NCI-H2081 treated with DMSO at 0.1 percent for 48 hours (cell line): ENCODE measurements around the gene SLC35F2.
"Not testable (repeated sequence)": the region's sequence is repeated elsewhere in the genome, so short reads cannot be mapped to it uniquely, and the experiment has no call there.

ENCODE experiments used
- DNase-seq: peaks from one replicate; lab custom pipeline; 2025; lab: John Stamatoyannopoulos, UW

Gene SLC35F2, protein sequence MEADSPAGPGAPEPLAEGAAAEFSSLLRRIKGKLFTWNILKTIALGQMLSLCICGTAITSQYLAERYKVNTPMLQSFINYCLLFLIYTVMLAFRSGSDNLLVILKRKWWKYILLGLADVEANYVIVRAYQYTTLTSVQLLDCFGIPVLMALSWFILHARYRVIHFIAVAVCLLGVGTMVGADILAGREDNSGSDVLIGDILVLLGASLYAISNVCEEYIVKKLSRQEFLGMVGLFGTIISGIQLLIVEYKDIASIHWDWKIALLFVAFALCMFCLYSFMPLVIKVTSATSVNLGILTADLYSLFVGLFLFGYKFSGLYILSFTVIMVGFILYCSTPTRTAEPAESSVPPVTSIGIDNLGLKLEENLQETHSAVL

DNA sequence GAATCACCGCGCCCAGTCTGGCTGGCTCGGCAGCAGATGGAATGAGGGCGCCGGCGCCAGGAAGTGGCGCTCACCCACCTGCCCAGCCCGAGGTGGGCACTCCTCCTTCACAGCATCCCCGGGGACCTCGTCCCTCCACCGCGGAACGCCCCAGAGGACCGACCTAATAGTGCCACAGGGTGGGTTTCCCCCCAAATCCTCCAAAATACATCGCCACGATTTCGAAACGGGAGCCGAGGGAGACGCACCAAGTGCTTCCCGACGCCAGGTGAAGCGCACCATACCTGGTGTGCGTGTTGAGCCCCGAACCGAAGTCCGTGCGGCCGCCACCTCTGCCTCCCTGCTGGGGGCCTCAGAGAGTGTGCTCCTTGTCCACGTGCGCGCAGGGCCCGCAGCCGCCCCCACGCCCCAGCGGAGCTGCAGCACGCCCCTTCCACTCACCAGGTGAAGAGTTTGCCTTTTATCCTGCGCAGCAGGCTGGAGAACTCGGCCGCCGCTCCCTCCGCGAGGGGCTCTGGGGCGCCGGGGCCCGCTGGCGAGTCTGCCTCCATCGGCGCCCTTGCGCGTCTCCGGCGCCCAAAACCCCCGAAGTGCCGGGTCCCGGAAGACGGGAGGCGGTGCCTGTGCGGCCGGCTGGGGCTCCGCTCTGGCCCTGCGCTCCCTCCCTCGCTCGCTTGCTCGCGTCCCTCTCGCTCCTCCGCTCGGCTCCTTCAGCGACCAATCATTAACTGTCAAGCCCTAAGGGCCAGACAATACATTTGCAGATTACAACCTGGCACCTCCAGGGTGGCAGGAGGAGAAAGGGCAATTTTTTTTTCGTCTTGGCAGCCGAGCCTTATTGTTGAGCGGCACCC lies at the start of gene SLC35F2:
Gene SLC35F2 (minus strand): TSS at position 571 of the 854 bp plus-strand sequence. CDS start 20 bp downstream, at position 551.
- peak; percentile 73 for DNase-seq

DNA sequence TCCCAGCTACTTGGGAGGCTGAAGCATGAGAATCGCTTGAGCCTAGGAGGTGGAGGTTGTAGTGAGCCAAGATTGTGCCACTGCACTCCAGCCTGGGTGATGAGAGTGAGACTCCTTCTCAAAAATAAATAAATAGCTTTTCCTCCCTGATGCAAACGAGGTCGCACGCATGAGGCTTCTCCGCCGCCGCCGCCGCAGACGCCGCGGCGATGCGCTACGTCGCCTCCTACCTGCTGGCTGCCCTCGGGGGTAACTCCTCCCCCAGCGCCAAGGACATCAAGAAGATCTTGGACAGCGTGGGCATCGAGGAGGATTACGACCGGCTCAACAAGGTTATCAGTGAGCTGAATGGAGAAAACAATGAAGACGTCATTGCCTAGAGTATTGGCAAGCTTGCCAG lies 49.6 kb upstream of the SLC35F2 start:
- no peak for DNase-seq

DNA sequence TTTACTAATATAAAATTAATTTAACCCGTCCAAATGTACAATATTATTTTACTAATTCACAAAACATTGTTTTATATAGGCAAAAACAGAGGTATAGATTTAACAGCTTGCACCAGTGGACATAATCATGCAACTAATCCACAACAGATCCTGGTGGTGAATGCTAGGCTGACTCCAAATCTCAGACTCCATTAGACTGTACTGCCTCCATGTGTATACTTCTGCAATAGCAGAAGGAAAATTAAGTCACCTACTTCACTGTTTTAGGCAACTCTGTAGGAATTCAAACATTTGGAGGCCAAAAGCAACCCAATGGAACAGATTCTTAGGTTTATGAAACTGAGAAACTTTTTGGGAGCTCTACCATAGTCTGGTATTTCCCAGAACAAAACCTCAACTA lies 39.7 kb upstream of the SLC35F2 start:
- DNase-seq: no peak

DNA sequence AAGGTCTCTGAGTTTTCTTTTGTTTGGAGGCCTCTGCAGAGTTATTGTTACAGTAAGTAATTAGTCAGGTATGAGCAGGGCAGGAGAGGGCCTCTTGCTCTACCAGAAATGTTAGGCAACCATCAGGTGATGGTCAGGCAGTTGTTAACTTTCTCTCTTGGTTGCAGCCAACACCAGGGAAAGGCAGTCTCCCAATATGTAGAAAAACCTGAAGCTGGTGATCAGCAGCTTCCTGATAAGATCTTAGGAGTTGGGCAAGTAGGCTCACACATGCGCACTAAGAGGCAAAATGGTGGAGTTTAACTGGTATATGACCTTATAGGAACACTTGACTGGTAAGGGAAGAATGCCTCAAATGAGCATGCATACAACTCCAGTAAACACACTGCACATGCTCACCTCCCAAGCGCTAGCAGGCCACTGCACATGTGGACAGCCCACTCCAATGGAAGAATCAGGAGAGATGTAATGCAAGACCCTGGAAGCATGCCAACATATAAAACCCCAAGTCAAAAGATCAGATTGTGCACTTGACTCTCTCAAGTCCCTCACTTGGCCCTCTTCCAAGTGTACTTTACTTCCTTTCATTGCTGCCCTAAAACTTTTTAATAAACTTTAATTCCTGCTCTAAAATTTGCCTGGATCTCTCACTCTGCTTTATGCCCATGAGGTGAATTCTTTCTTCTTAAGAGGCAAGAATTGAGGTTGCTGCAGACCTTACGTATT lies 23.7 kb upstream of the SLC35F2 start:
- DNase-seq: no peak

DNA sequence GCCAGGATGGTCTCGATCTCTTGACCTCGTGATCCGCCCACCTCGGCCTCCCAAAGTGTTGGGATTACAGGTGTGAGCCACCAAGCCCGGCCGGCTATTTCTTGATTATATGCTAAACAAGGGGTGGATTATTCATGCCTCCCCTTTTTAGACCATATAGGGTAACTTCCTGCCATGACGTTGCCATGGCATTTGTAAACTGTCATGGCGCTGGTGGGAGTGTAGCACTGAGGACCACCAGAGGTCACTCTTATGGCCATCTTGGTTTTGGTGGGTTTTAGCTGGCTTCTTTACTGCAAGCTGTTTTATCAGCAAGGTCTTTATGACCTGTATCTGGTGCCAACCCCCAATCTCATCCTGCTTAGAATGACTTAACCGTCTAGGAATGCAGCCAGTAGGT lies 22.9 kb upstream of the SLC35F2 start:
- not testable (repeated sequence) for DNase-seq

DNA sequence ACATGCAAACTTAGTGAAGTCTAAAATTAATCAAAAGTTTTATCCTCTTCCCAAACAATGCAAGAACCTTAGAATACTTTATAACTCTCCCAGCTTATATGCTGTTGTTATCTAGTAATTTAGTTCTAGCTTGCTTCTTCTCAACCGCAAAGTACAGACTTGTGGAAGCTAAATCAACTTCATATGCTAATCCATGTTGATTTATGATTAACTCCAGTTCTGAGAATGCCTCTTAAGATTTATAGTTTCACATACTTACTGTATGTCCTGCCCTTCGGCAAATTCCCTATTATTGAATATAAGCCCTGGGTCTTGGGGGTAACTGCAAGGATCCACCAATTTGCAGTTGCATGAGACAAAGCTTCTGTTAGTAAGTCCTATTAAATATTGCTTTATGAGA lies 17.6 kb upstream of the SLC35F2 start:
- no peak for DNase-seq

DNA sequence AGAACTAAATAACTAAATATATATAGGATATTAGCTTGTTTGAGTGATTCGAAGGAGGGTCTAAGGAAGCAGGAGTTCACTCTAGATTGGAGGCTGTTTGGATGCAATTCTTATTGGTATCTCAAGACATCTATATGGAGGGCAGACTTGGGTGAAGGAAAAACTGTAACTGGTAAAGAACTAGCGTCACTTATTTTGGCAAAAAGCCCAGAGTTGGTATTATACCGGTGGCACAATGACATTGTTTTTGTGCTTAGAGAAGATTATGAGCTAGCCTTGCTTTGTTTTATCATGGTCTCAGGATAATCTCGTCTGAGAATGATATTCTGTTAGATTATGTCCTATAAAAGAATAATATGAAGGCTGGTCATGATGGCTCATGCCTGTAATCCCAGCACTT lies 6.0 kb upstream of the SLC35F2 start:
- no peak for DNase-seq

DNA sequence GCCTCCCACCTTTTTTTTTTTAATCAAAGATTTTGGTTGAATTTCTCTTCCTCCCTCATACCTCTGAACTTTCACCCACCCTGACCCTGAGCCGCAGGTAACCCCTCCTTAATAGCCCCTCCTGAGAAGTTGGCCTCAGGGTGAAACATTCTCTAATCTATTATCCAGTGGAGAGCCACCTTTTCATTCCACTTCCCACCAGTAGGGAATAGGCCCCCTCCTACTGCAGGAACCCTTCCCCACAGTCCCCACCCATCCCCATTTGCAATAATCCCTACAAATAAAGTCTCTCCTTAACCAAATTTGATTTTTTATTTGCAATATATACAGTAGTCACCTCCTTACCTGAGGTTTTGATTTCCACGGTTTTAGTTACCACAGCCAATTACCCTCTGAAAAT lies 2.1 kb upstream of the SLC35F2 start:
- DNase-seq: no peak

DNA sequence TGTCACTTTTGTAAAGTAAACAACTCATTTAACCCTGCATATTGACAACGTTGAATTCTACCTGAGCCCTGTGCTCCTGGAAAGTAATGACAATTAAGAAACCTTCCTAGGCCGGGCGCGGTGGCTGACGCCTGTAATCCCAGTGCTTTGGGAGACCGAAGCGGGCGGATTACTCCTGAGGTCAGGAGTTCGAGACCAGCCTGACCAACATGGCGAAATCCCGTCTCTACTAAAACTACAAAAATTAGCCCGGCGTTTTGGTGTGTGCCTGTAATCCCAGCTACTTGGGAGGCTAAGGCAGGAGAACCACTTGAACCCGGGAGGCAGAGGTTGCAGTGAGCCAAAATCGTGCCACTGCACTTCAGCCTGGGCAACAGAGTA lies 1.6 kb upstream of the SLC35F2 start:
- not testable (repeated sequence) for DNase-seq

DNA sequence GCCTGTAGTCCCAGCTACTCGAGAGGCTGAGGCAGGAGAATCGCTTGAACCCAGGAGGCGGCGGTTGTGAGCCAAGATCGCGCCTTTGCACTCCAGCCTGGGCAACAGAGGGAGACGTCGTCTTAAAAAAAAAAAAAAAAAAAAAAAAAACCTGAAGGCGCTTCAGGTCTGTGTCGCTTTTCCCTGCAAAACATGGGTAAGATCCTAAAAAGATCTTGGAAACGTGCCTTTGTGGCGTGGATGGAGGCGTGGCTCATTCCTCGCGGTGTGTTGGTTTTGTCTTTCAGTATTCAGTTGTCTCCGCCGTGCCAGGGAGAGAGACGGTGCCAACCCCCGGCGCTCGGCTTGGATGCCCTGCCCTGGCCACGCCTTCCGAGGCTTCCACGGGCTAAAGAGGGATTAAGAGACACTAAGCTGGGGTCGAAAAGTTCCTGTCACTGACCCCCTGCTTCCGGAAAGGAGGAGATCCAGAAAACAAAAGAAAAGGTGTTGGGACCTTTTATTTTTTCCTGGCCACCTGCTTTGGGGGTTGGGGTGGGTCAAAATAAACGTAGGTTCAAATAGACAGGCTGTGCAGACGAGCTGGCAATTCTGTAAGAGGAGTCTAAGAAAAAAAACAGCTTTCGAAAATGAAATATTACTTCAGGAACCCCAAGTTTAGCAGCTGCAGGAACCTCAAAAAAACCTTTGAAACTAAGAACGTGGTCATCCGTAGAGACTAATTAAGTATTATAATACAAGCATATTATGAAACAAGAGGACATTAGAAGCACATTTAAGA lies 1.1 kb upstream of the SLC35F2 start:
- no peak for DNase-seq

DNA sequence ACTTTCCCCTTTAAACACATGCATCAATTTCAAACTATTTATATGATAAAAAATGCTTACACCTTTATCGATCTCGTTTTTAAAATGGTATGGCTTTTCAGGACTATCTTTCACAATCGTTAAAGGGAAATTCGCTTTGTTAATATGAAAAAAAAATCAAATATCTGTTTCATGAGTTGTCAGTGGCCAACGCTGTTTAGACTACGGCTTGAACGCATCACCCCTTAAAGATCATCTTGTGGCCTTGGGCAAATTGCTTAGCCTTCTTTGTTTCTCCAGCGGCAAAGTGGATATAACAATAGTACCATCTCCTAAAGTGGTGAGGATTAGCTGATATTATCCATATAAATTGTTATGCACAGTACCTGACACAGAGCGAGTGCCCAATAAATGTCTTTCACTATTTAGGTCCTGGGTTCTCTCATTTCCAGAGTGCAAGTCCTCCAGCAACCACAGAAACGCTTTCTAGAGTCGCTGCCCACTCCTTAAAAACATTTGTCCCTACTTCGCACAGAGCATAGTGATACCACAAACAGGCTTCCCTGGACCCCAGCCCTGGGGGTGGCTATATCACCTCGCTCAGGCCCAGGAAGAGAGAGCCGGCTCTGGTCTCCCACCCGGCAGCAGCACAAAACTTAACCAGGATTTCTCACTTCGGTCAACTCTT lies 904 bp downstream of the SLC35F2 start:
- DNase-seq: no peak

DNA sequence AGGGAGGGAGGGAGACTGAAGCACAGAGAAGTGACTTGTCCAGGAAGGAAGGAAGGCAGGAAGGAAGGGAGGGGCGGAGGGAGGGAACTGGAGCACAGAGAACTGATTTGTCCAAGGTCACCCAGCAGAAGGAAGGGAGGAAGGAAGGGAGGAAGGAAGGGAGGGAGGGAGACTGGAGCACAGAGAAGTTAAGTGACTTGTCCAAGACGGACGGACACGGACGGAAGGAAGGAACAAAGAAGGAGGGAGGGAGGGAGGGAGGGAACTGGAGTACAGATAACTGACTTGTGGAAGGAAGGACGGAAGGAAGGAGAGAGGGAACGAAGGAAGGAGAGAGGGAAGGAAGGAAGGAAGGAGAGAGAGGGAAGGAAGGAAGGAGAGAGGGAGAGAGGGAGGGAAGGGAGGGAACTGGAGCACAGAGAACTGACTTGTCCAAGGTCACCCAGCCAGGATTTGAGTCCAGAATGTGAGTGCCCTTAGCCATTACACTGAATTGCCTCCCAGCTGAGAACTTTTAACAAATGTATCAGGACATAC lies 1.5 kb downstream of the SLC35F2 start:
- no peak for DNase-seq

DNA sequence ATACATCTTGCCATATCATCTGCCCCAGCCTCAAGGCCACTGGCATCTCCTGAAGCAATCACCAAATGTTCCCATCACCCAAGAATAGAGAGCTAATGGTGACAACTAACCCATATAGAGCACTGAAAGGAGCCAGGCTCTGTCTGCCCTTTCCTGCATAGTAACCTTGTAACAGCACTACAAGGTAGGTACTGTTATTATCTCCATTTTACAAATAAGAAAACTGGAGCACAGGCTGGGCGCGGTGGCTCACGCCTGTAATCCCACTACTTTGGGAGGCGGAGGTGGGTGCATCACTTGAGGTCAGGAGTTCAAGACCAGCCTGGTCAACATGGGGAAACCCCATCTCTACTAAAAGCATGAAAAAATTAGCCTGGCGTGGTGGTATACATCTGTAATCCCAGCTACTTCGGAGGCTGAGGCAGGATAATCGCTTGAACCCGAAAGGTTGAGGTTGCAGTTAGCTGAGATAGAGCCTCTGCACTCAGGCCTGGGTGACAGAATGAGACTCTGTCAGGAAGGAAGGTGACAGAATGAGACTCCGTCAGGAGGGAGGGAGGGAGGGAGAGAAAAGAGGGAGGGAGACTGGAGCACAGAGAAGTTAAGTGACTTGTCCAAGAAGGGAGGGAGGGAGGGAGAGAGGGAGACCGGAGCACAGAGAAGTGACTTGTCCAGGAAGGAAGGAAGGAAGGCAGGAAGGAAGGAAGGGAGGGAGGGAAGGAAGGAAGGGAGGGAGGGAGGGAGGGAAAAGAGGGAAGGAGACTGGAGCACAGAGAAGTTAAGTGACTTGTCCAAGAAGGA lies 2.2 kb downstream of the SLC35F2 start:
- no peak for DNase-seq

DNA sequence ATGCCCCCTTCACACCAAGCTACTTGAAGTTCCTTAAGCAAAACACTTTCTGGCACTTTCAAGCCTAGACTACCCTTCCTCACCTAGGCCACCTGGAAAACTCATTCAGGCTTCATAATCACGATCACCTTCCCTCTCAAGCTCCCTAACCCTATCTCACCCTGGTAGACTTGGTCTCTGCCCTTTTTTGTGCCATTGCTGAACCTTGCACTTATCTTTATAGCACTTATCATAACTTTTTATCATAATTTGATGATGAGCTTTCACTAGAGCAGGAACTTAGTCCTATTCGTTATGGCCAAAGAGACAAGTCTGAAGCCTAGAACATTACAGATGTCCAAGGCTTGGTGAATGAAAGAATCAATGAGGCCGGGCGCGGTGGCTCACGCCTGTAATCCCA lies 5.5 kb downstream of the SLC35F2 start:
- DNase-seq: no peak

DNA sequence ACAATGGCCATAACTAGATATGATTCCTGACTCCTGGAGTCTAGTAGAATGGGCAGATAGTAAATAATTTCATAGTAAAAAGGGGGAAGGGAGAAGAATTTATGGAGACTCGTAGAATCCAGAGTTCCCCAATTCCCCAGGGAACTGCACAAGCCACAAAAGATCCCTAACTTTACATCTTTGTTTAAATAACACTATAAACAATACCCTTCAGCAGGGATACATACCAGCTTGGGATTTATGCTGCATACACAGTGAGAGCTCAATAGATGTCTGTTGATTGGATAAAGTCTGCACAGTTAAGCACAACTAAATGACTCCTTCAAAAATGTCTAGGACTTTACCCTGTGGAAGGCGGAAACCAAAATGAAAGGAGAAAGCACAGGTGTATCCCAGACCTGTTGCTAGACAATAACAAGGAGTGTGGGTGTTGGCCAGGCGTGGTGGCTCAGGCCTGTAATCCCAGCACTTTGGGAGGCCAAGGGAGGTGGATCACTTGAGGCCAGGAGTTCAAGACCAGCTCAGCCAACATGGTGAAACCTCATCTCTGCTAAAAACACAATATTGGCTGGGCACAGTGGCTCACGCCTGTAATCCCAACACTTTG lies 6.8 kb downstream of the SLC35F2 start:
- no peak for DNase-seq

DNA sequence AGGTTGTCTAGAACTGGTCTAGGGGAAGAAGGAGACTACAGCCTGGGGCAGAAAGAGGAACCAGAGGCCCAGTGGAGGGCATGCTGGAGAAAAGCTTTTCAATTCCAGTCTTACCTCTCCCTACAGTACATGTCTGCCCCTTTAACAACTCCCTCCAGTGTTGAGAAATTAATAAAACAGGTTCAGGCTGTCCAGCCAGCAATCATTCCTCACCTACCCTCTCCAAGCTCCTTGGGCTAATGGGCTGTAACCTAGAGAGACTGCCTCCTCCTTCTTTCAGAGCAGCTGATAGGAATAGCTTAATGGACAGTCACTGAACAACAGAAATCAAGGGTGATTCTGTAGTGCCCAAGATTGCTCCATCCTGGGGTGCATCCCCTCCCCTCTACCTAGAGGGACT lies 8.8 kb downstream of the SLC35F2 start:
- no peak for DNase-seq

DNA sequence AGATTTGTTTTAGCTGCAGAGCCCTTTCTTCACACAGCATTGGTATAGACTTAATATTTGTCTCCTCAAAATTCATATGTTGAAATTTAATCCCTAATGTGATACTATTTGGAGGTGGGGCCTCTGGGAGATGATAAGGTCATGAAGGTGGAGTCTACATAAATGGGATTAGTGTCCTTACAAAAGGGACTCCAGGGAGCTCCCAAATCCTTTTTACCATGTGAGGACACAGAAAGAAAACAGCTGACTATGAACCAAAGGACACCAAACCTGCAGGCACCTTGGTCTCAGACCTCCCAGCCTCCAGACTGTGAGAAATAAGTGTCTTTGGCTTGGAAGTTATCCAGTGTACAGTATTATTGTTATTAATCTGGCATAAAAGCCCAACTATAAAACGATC lies 10.2 kb downstream of the SLC35F2 start:
- DNase-seq: no peak

DNA sequence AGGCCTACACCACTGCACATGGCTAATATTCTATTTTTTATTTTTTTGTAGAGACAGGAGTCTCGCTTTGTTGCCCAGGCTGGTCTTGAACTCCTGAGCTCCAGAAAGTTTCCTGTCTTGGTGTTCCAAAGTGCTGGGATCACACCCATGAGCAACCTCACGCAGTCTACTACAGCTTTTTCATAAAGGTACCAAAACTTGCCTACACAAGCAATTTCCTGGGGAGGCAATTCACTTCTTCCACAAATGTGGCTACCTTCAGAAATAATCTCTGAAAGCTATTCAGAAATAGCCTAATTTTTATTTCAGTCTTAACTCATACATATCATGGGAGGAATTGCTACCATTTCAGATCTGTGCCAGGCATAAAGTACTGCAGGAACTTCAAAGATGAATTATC lies 11.4 kb downstream of the SLC35F2 start:
- DNase-seq: no peak

DNA sequence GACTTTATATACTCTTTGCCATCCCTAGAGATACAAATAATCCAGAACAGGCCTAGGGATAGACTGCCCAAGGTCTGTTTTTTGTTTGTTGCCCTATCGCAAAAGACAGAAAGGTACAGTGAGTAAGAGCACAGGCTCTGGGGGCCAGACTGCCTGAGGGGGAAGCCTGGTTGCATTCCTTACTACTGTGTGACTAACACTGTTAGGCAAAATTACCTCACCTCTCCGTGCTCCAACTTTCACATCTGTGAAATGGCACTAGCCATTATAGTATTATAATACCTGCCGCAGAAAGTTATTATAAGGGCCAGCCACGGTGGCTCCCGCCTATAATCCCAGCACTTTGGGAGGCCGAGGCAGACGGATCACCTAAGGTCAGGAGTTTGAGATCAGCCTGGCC lies 14.5 kb downstream of the SLC35F2 start:
- DNase-seq: no peak
